ENCODE data around the gene FOXP1.

- TF ChIP-seq POLR2A (IDR thresholded peaks at IDR 0.05; ENCODE audit: low read depth, low read length) = no peak
- TF ChIP-seq PAX5 (IDR thresholded peaks at IDR 0.05; ENCODE audit: insufficient read depth, low read length, severe bottlenecking) = no peak
- TF ChIP-seq POLR2AphosphoS5 (IDR thresholded peaks at IDR 0.05; ENCODE audit: low read depth, low read length) = no peak
- no peak for TF ChIP-seq TAF1 (IDR thresholded peaks at IDR 0.05; ENCODE audit: low read depth, low read length)
- TF ChIP-seq POU2F2 (IDR thresholded peaks at IDR 0.05; ENCODE audit: low read depth, low read length) = no peak
- no peak for TF ChIP-seq SPI1 (IDR thresholded peaks at IDR 0.05; ENCODE audit: low read depth, low read length)
These were observed 210.5 kb downstream of the FOXP1 start for GRCh38 chr3:71372911-71373637.
